ENCODE results near the gene AP2M1. TPM values are rescaled to one million over a fixed set of nuclear protein-coding genes. Genes with fewer than 3 reads are reported as not detected.

The AP2M1 gene
- polyA plus RNA-seq (2011; rRNA removed) (274 and 316 TPM in 2 replicates), polyA plus RNA-seq (2017; fragmentation: RNase III; extraction: RNeasy Plus Mini Kit Qiagen cat#74134 plus additional on column Dnase treatment) (285 to 298 TPM (median 288 TPM) in 3 replicates), polyA minus RNA-seq (2011; rRNA and poly(A)+ RNA removed) (217 and 258 TPM in 2 replicates)
- 385 and 421 TPM in 2 replicates for polyA plus RNA-seq (2012; cell fraction: cytosol; rRNA removed)
- 290 and 299 TPM in 2 replicates for polyA plus RNA-seq (2012; cell fraction: nucleus; rRNA removed)

DNA sequence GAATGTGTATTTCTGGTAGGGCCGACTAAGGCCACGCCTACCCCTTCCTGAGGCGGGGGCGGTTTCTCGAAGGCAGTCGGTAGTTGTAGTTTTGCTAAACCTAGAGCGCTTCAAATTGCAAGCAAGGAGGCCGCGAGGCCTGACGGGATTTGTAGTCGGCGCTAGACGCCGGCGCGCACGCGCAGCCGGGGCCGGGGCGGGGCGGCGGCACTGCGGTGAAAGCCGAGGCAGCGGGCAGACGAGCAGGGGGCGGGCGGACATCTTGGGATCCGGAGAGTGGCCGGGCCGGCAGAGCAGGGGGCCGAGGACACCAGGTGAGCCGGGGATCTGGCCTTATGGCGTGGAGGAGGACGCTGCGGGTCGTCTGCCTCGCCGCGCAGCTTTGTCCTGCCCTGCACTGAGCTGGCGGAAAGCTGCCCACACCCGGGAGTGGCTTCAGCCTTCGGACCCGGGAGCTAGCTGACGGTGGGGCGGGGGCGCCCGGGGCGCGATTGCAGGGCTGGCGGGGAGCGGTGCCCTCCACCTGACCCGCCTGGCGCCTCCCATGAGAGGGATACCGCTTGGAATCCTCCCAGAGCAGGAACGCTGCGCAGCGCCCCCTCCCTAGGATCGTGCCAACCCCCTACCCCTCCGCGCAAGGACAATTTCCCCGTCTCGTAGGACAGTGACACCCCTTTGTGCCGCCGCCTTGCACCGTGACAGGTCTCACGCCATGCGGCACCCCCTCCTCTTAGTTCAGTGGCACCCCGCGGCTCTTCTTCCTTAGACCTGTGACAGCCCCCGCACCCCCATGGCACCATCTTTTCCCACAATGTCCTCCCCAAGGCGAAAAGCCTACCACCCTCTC, at the start of gene AP2M1:
TSS of gene AP2M1 (plus strand) at position 210 of the 847 bp plus-strand sequence. CDS start 2,139 bp downstream, outside the sequence.
- peaks cover 15% of the 10 kb centered on the region for H3K4me1 ChIP-seq
- FAIRE-seq, result no peak
- H3K9me3 ChIP-seq, result no peaks in the 10 kb centered on the region
- H3K4me3 ChIP-seq, result peak within 1 kb of the TSS; percentile 91
- peak; percentile 84 to 98 for DNase-seq (ENCODE audit: low read depth in 1 of 2, low spot score in 1 of 2)
- peak; percentile 33 to 62; a peak in 1 of 5 replicates for TF ChIP-seq JUN (IDR thresholded peaks at IDR 0.05)
- TF ChIP-seq, protein P1, sequence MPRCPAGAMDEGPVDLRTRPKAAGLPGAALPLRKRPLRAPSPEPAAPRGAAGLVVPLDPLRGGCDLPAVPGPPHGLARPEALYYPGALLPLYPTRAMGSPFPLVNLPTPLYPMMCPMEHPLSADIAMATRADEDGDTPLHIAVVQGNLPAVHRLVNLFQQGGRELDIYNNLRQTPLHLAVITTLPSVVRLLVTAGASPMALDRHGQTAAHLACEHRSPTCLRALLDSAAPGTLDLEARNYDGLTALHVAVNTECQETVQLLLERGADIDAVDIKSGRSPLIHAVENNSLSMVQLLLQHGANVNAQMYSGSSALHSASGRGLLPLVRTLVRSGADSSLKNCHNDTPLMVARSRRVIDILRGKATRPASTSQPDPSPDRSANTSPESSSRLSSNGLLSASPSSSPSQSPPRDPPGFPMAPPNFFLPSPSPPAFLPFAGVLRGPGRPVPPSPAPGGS (IDR thresholded peaks at IDR 0.05), result 0 out of 3 replicates have a peak, but pooled peaks have one; percentile 27
- peak; percentile 73 for TF ChIP-seq POLR2A (IDR thresholded peaks at IDR 0.05; ENCODE audit: low read length)
- no peak for TF ChIP-seq ZNF302 (CRISPR knock-in tag; IDR thresholded peaks at IDR 0.05)
- peak; percentile 84 to 87 for ATAC-seq
- peak within 1 kb of the TSS; percentile 92 for H3K4me2 ChIP-seq
- CTCF ChIA-PET, result interaction anchor here (1.0 kb wide), 1 partner anchor 19 kb away, joined by 3 read pairs; the partner anchor contains the start of gene DVL3
- 2% methylated on average over 19 of the region's 73 CpGs for WGBS (ENCODE audit: missing lambda C conversion rate)
- POLR2A ChIA-PET, result interaction anchor here (0.5 to 1.1 kb wide), 3 partner anchors 11 to 45 kb away, joined by 4 to 5 read pairs (median 4); partner anchors contain the start of gene ABCF3
- peak within 1 kb of the TSS; percentile 95 to 99 for H3K27ac ChIP-seq

DNA sequence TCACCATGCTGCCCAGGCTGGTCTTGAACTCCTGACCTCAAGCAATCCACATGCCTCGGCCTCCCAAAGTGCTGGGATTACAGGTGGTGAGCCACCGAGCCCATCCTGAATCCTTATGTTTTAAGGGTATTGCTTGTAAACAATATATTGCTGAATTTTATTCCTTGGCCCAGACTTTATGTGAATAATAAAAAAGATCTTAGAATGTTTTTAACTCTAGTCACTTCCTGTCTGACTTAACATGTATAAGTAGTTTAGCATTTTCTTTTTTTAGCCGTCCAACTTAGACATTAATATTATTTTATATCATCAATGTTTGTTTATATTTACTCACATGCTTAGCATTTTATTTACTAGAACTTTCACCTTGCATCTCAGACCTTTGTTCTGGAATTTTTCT, 48.6 kb upstream of the AP2M1 start:
- ATAC-seq, result no peak
- TF ChIP-seq ZNF302 (CRISPR knock-in tag; IDR thresholded peaks at IDR 0.05) (no peak), CEBPB (IDR thresholded peaks at IDR 0.05) (no peak), ZFP36 (IDR thresholded peaks at IDR 0.05; ENCODE audit: borderline replicate concordance, partially characterized antibody) (no peak), ESRRA (IDR thresholded peaks at IDR 0.05; ENCODE audit: borderline replicate concordance, low read length) (no peak), HEYL (CRISPR knock-in tag; IDR thresholded peaks at IDR 0.05) (no peak), FOXS1 (CRISPR knock-in tag; IDR thresholded peaks at IDR 0.05) (no peak), MYC (IDR thresholded peaks at IDR 0.05; ENCODE audit: borderline replicate concordance, low read length) (no peak), CBX2 (IDR thresholded peaks at IDR 0.05; ENCODE audit: borderline replicate concordance, low read depth) (no peak), POLR2A (IDR thresholded peaks at IDR 0.05; ENCODE audit: low read length) (no peak), TFCP2L1 (CRISPR knock-in tag; IDR thresholded peaks at IDR 0.05) (no peak), NPAS2 (CRISPR knock-in tag; IDR thresholded peaks at IDR 0.05; ENCODE audit: borderline replicate concordance) (no peak), FOSB (CRISPR knock-in tag; IDR thresholded peaks at IDR 0.05) (no peak), RARB (CRISPR knock-in tag; IDR thresholded peaks at IDR 0.05) (no peak), MAZ (IDR thresholded peaks at IDR 0.05; ENCODE audit: borderline replicate concordance, low read depth, low read length) (no peak), ZSCAN20 (CRISPR knock-in tag; IDR thresholded peaks at IDR 0.05) (no peak)
- TF ChIP-seq, protein P2, sequence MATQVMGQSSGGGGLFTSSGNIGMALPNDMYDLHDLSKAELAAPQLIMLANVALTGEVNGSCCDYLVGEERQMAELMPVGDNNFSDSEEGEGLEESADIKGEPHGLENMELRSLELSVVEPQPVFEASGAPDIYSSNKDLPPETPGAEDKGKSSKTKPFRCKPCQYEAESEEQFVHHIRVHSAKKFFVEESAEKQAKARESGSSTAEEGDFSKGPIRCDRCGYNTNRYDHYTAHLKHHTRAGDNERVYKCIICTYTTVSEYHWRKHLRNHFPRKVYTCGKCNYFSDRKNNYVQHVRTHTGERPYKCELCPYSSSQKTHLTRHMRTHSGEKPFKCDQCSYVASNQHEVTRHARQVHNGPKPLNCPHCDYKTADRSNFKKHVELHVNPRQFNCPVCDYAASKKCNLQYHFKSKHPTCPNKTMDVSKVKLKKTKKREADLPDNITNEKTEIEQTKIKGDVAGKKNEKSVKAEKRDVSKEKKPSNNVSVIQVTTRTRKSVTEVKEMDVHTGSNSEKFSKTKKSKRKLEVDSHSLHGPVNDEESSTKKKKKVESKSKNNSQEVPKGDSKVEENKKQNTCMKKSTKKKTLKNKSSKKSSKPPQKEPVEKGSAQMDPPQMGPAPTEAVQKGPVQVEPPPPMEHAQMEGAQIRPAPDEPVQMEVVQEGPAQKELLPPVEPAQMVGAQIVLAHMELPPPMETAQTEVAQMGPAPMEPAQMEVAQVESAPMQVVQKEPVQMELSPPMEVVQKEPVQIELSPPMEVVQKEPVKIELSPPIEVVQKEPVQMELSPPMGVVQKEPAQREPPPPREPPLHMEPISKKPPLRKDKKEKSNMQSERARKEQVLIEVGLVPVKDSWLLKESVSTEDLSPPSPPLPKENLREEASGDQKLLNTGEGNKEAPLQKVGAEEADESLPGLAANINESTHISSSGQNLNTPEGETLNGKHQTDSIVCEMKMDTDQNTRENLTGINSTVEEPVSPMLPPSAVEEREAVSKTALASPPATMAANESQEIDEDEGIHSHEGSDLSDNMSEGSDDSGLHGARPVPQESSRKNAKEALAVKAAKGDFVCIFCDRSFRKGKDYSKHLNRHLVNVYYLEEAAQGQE (IDR thresholded peaks at IDR 0.05), result no peak
- TF ChIP-seq, protein P3, sequence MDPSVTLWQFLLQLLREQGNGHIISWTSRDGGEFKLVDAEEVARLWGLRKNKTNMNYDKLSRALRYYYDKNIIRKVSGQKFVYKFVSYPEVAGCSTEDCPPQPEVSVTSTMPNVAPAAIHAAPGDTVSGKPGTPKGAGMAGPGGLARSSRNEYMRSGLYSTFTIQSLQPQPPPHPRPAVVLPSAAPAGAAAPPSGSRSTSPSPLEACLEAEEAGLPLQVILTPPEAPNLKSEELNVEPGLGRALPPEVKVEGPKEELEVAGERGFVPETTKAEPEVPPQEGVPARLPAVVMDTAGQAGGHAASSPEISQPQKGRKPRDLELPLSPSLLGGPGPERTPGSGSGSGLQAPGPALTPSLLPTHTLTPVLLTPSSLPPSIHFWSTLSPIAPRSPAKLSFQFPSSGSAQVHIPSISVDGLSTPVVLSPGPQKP (IDR thresholded peaks at IDR 0.05; ENCODE audit: low read depth, low read length), result no peak
- TF ChIP-seq, protein P4, sequence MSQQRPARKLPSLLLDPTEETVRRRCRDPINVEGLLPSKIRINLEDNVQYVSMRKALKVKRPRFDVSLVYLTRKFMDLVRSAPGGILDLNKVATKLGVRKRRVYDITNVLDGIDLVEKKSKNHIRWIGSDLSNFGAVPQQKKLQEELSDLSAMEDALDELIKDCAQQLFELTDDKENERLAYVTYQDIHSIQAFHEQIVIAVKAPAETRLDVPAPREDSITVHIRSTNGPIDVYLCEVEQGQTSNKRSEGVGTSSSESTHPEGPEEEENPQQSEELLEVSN (IDR thresholded peaks at IDR 0.05; ENCODE audit: borderline replicate concordance, low read depth), result no peak
- TF ChIP-seq, protein P5, sequence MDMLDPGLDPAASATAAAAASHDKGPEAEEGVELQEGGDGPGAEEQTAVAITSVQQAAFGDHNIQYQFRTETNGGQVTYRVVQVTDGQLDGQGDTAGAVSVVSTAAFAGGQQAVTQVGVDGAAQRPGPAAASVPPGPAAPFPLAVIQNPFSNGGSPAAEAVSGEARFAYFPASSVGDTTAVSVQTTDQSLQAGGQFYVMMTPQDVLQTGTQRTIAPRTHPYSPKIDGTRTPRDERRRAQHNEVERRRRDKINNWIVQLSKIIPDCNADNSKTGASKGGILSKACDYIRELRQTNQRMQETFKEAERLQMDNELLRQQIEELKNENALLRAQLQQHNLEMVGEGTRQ (IDR thresholded peaks at IDR 0.05), result no peak
- TF ChIP-seq, protein P6, sequence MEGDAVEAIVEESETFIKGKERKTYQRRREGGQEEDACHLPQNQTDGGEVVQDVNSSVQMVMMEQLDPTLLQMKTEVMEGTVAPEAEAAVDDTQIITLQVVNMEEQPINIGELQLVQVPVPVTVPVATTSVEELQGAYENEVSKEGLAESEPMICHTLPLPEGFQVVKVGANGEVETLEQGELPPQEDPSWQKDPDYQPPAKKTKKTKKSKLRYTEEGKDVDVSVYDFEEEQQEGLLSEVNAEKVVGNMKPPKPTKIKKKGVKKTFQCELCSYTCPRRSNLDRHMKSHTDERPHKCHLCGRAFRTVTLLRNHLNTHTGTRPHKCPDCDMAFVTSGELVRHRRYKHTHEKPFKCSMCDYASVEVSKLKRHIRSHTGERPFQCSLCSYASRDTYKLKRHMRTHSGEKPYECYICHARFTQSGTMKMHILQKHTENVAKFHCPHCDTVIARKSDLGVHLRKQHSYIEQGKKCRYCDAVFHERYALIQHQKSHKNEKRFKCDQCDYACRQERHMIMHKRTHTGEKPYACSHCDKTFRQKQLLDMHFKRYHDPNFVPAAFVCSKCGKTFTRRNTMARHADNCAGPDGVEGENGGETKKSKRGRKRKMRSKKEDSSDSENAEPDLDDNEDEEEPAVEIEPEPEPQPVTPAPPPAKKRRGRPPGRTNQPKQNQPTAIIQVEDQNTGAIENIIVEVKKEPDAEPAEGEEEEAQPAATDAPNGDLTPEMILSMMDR (IDR thresholded peaks at IDR 0.05), result no peak
- Histone ChIP-seq H3K4me2 (no peak overlapping the region), H3K9me3 (no peaks in the 10 kb centered on the region), H3K4me3 (no peak overlapping the region), H3K4me1 (no peaks in the 10 kb centered on the region), H3K27ac (no peak overlapping the region)
- POLR2A ChIA-PET, result no interaction called here
- CTCF ChIA-PET, result no interaction called here
- no peak for FAIRE-seq
- 36% methylated on average over 3 of the region's 3 CpGs for WGBS (ENCODE audit: missing lambda C conversion rate)
- no peak for DNase-seq (ENCODE audit: low read depth in 1 of 2, low spot score in 1 of 2)
